HCT116 (cell line): ENCODE measurements around the gene PDE4D.

Source experiments
- EZH2phosphoT487 ChIP-seq: fragments of 200-600 bp; IDR thresholded peaks from 2 replicates; pipeline ENCODE4 v1.6.1; 2018; ENCODE audit warnings: antibody characterized with exemption, borderline replicate concordance
- SIN3A ChIP-seq: IDR thresholded peaks from 2 replicates; pipeline ENCODE4 v1.6.1; 2012; ENCODE audit warnings: low read depth
- TF ChIP-seq, protein P1 (sequence below): IDR thresholded peaks from 2 replicates; pipeline ENCODE4 v1.6.1; 2012
- TF ChIP-seq, protein P2 (sequence below), 3 experiments: fragments of 200-600 bp in 1 of 3; sonication (generic) in 1 of 3; IDR thresholded peaks in 2 of 3; conservative IDR thresholded peaks in 1 of 3; 2 replicates each; pipeline ENCODE4 v1.5.1; 2012 to 2017; ENCODE audit warnings: low read depth in 2 of 3, low read length in 2 of 3, antibody characterized with exemption in 1 of 3, borderline replicate concordance in 1 of 3, control low read depth in 1 of 3, mild to moderate bottlenecking in 1 of 3, mixed read lengths in 1 of 3, mixed run types in 1 of 3, moderate library complexity in 1 of 3; ENCODE audit not compliant: insufficient read depth in 1 of 3
- TF ChIP-seq, protein P3 (sequence below): IDR thresholded peaks from 2 replicates; pipeline ENCODE4 v1.6.1; 2012; ENCODE audit warnings: low read depth

DNA sequence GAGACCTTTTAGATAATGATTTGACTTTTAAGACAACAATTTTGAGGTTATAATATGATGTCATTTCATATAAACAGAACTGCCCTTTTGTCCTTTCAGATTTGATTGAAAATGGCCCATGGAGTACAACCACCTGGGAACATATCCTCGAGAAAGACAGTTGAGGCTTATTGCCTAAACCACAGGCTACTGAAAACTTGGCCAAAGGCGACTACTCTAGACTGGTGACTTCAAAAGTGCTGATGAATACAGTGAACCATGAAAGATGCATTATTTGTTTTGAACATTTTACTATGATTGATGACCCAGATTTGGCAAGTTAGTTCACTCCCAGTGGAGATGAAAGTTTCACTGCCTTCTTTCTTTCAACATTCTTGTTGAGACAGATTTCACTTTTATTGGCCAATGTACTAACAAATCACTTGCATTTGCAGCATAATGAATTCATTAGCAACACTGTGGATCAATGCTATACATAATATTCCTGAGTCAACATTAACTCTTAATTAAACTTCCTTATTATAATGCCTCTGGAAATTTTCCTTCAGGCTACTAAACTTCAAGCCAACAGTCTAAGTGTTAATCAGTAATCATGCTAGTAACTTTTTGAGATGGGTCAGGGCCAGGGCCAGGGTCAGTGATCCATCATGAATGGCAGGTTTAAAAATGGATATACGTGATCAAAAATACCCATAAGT, 830.4 kb downstream of the PDE4D start:
- TF ChIP-seq, protein P1, sequence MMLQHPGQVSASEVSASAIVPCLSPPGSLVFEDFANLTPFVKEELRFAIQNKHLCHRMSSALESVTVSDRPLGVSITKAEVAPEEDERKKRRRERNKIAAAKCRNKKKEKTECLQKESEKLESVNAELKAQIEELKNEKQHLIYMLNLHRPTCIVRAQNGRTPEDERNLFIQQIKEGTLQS = no peak
- TF ChIP-seq, protein P2, sequence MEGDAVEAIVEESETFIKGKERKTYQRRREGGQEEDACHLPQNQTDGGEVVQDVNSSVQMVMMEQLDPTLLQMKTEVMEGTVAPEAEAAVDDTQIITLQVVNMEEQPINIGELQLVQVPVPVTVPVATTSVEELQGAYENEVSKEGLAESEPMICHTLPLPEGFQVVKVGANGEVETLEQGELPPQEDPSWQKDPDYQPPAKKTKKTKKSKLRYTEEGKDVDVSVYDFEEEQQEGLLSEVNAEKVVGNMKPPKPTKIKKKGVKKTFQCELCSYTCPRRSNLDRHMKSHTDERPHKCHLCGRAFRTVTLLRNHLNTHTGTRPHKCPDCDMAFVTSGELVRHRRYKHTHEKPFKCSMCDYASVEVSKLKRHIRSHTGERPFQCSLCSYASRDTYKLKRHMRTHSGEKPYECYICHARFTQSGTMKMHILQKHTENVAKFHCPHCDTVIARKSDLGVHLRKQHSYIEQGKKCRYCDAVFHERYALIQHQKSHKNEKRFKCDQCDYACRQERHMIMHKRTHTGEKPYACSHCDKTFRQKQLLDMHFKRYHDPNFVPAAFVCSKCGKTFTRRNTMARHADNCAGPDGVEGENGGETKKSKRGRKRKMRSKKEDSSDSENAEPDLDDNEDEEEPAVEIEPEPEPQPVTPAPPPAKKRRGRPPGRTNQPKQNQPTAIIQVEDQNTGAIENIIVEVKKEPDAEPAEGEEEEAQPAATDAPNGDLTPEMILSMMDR (IDR thresholded peaks at IDR 0.05 in 2 of 3, conservative IDR thresholded peaks at IDR 0.05 in 1 of 3; ENCODE audit: borderline replicate concordance in 1 of 3, insufficient read depth in 1 of 3, low read depth in 2 of 3, low read length in 2 of 3) = no peak
- TF ChIP-seq EZH2phosphoT487 = no peak
- no peak for TF ChIP-seq SIN3A
- TF ChIP-seq, protein P3, sequence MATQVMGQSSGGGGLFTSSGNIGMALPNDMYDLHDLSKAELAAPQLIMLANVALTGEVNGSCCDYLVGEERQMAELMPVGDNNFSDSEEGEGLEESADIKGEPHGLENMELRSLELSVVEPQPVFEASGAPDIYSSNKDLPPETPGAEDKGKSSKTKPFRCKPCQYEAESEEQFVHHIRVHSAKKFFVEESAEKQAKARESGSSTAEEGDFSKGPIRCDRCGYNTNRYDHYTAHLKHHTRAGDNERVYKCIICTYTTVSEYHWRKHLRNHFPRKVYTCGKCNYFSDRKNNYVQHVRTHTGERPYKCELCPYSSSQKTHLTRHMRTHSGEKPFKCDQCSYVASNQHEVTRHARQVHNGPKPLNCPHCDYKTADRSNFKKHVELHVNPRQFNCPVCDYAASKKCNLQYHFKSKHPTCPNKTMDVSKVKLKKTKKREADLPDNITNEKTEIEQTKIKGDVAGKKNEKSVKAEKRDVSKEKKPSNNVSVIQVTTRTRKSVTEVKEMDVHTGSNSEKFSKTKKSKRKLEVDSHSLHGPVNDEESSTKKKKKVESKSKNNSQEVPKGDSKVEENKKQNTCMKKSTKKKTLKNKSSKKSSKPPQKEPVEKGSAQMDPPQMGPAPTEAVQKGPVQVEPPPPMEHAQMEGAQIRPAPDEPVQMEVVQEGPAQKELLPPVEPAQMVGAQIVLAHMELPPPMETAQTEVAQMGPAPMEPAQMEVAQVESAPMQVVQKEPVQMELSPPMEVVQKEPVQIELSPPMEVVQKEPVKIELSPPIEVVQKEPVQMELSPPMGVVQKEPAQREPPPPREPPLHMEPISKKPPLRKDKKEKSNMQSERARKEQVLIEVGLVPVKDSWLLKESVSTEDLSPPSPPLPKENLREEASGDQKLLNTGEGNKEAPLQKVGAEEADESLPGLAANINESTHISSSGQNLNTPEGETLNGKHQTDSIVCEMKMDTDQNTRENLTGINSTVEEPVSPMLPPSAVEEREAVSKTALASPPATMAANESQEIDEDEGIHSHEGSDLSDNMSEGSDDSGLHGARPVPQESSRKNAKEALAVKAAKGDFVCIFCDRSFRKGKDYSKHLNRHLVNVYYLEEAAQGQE = no peak
